Right atrium auricular region (tissue), 2 donors: ENCODE data around the gene FLNC. TPM values are rescaled to one million over a fixed set of nuclear protein-coding genes. Genes with fewer than 3 reads are reported as not detected.

Experiments
- DNase-seq: peaks from one replicate; pipeline ENCODE4 v3.0.0-alpha.2; 2019; ENCODE audit warnings: low spot score
- H3K27ac ChIP-seq, 2 donors: fragments of 200-600 bp; sonication (generic); 1 replicate in 1 of 2; 2 replicates in 1 of 2; pipeline ENCODE4 v1.5.1; 2016 to 2019
- H3K27me3 ChIP-seq, 2 donors: fragments of 200-600 bp; sonication (generic); one replicate each; pipeline versions ENCODE4 v1.5.1 to v1.6.0; 2017 to 2019
- H3K36me3 ChIP-seq: fragments of 200-600 bp; sonication (generic); one replicate; pipeline ENCODE4 v1.5.1; 2016
- H3K4me1 ChIP-seq, 2 donors: fragments of 200-600 bp; sonication (generic); one replicate each; pipeline versions ENCODE4 v1.5.1 to v1.6.0; 2017 to 2019
- H3K4me3 ChIP-seq, 2 donors: fragments of 200-600 bp; sonication (generic); 1 replicate in 1 of 2; 2 replicates in 1 of 2; pipeline ENCODE4 v1.5.1; 2017 to 2019; ENCODE audit warnings: mild to moderate bottlenecking in 1 of 2, moderate library complexity in 1 of 2
- H3K9me3 ChIP-seq, 2 donors: fragments of 200-600 bp; sonication (generic); one replicate each; pipeline ENCODE4 v1.5.1; 2019
- CTCF ChIP-seq, 2 donors: fragments of 200-600 bp; sonication (generic); IDR thresholded peaks; one replicate each; pipeline ENCODE4 v1.5.1; 2019; ENCODE audit warnings: antibody characterized with exemption in 2 of 2
- total RNA-seq, 2 donors: library from RNA; depleted of rRNA; stranded (reverse); fragments of >200 nt; gene quantifications; one replicate each; pipeline ENCODE4 v1.1.0, GENCODE V29; 2016

FLNC gene
- total RNA-seq, 2 donors from 2014 or later, result 215 to 646 TPM

DNA sequence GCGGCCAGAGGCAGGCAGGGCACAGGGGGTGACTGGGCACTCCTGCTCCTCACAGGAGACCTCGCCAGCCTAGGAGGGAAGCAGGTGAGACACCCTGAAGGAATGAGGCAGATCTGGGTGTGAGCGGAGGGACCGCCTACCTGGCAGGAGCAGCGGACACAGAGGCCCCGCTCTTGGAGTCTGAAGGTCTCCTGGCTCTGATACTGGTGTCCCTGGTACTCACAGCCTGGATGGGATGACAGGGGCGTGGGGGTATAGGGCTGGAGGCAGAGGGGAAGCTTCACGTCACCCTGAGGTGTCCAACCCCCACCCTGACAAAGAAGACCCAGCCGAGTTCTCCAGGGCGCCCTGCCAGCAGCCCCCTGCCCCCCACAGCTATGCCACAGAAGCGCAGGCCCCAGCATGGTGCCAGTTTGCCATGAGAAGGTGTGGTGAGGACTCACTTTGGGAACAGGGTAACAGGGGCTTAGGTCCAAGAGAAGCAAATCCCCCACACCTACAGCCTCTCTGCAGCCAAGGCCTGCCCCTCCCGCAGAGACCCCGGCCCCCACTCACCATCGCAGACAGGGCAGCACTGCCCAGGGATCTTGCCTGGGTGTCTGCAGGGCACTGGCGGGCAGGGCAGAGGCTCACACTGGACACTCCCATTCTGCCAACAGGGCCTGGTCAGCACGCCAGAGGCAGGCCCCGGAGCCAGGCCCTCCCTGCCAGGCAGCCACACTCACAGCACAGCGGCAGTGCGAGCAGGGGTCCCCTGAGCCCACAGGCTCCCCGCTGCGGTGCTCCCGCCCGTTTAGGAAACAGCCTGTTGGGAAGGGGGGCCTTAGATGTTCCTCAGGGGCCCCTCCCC, 63.3 kb downstream of the FLNC start:
- no peak overlapping the region for H3K4me3 ChIP-seq
- DNase-seq, result no peak
- no peak for TF ChIP-seq CTCF (IDR thresholded peaks at IDR 0.05)

DNA sequence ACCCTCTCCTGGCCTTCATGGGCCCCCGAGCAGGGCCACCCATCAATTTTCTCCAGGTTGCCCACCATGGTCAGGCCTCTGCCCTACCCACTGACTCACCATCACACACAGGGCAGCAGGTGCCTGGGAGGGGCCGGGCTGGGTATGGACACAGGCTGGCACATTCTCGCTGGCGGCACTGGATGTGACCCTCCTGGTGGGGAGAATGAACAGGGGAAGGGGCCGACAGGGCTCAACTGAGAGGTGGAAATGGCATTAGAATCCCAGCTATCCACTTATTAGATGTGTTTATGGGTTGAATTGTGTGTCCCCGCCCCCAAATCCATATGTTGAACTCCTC, 63.9 kb downstream of the FLNC start:
- Histone ChIP-seq H3K9me3 (no peaks in the 10 kb centered on the region), H3K27ac (no peak overlapping the region), H3K4me3 (no peak overlapping the region), H3K4me1 (peaks cover 0 to 5% of the 10 kb centered on the region in 2 donors), H3K27me3 (peaks cover 6 to 9% of the 10 kb centered on the region in 2 donors), H3K36me3 (no peaks in the 10 kb centered on the region)
- TF ChIP-seq CTCF (IDR thresholded peaks at IDR 0.05), result no peak
- DNase-seq, result no peak

More for the DNA sequence above, 63.3 kb downstream of the FLNC start:
- no peak overlapping the region for H3K27ac ChIP-seq
- H3K27me3 ChIP-seq, result peaks cover 6 to 9% of the 10 kb centered on the region in 2 donors
- no peaks in the 10 kb centered on the region for H3K36me3 ChIP-seq
- H3K9me3 ChIP-seq, result no peaks in the 10 kb centered on the region
- H3K4me1 ChIP-seq, result peaks cover 0 to 5% of the 10 kb centered on the region in 2 donors

DNA sequence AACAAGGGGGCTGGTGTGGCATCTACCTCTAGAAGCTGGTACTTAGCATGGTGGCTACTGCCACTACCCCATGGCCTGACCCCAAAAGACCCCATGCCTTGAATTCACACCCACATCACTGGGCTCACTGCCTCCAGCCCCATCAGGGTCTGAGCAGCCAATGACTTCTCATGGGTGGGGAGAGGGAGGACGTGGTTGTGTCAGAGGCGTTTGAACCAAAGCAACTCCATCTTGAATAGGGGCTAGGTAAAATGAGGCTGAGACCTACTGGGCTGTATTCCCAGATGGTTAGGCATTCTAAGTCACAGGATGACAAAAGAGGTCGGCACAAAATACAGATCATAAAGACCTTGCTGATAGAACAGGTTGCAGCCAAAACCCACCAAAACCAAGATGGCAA, 65.1 kb downstream of the FLNC start:
- H3K4me3 ChIP-seq, result no peak overlapping the region
- DNase-seq, result no peak
- peaks cover 0 to 5% of the 10 kb centered on the region in 2 donors for H3K4me1 ChIP-seq
- H3K9me3 ChIP-seq, result no peaks in the 10 kb centered on the region
- TF ChIP-seq CTCF (IDR thresholded peaks at IDR 0.05), result no peak
- peaks cover 6 to 9% of the 10 kb centered on the region in 2 donors for H3K27me3 ChIP-seq
- no peaks in the 10 kb centered on the region for H3K36me3 ChIP-seq
- no peak overlapping the region for H3K27ac ChIP-seq

DNA sequence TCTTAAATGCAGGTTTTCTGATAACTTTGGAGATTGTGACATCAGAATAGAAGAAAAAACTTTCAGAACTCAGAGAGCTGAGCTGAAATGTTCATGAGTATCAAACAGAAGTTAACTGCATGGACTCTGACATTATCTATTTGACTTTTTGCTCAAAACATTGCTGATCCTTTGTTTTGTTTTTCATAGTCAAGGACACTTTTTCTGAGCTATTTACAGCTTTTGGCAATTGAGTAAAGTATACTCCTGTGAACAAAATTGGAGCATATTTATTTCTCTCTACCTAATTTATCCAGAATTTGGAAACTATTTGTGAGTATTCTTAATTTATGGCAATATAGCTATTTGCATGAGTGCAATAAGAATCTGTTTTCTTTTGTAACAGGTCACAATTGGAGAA, 69.2 kb downstream of the FLNC start:
- no peak overlapping the region for H3K4me3 ChIP-seq
- no peaks in the 10 kb centered on the region for H3K36me3 ChIP-seq
- no peak for DNase-seq
- no peak for TF ChIP-seq CTCF (IDR thresholded peaks at IDR 0.05)
- H3K4me1 ChIP-seq, result no peaks in the 10 kb centered on the region
- no peaks in the 10 kb centered on the region for H3K9me3 ChIP-seq
- H3K27ac ChIP-seq, result no peak overlapping the region
- no peaks in the 10 kb centered on the region for H3K27me3 ChIP-seq

DNA sequence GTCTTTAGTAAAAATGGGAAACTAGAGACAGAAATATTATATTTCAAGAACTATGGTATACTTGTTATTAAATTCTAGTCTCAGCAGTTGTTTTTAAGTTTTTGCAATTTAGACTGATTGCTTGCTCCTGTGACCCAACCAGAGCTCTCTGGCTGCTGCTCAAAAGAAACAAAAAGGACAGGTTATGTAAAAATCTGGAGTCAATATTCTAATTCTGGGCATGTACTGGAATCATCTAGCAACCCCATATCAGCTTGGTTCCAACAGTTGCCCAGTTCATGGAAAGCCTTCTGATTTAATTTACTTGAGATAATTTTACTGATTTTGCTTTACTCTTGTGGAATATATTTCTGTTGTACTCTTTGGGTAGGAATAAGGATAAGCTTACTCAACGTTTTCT, 70.0 kb downstream of the FLNC start:
- Histone ChIP-seq H3K4me3 (no peak overlapping the region), H3K27ac (no peak overlapping the region), H3K4me1 (no peaks in the 10 kb centered on the region), H3K27me3 (no peaks in the 10 kb centered on the region), H3K9me3 (no peaks in the 10 kb centered on the region), H3K36me3 (no peaks in the 10 kb centered on the region)
- no peak for DNase-seq
- TF ChIP-seq CTCF (IDR thresholded peaks at IDR 0.05), result no peak
